Stomach (tissue), 4 donors: Measurements from ENCODE around the gene ARHGAP10.

Source experiments
- CTCF ChIP-seq, 7 experiments: fragments of 450-650 bp in 4 of 7; fragments of 200-600 bp in 3 of 7; sonication (generic) in 3 of 7; IDR thresholded peaks; one replicate each; pipeline ENCODE4 v1.5.1; 2016 to 2019; ENCODE audit warnings: antibody characterized with exemption in 7 of 7, control low read depth in 2 of 7, mild to moderate bottlenecking in 1 of 7
- EP300 ChIP-seq: sonication (generic); formaldehyde crosslinking; IDR thresholded peaks from one replicate; pipeline ENCODE4 v1.6.1; 2017; ENCODE audit warnings: antibody characterized with exemption
- POLR2A ChIP-seq, 4 donors: fragments of 450-650 bp; IDR thresholded peaks; one replicate each; pipeline ENCODE4 v1.6.1; 2016; ENCODE audit warnings: antibody characterized with exemption in 4 of 4, control low read depth in 2 of 4, mild to moderate bottlenecking in 1 of 4, moderate library complexity in 1 of 4
- POLR2AphosphoS5 ChIP-seq, 3 donors: sonication (generic); formaldehyde crosslinking; IDR thresholded peaks; one replicate each; pipeline ENCODE4 v1.6.1; 2016; ENCODE audit warnings: antibody characterized with exemption in 3 of 3

- TF ChIP-seq POLR2A (IDR thresholded peaks at IDR 0.05) (no peak), CTCF (IDR thresholded peaks at IDR 0.05) (no peak), POLR2AphosphoS5 (IDR thresholded peaks at IDR 0.05) (no peak), EP300 (no peak)
Measured at GRCh38 chr4:148101790-148102189, 369.9 kb downstream of the ARHGAP10 start.
